Keratinocyte (primary cell): ENCODE measurements around the gene ATP5F1E. TPM values are rescaled to one million over a fixed set of nuclear protein-coding genes. Genes with fewer than 3 reads are reported as not detected.

ENCODE experiments used
- DNase-seq: peaks from one replicate; pipeline ENCODE4 v3.0.0-alpha.2; 2011; ENCODE audit warnings: low read depth, missing footprints, low spot score
- FAIRE-seq: peaks from 2 replicates; lab custom pipeline; 2011; peaks lifted over from hg19 to GRCh38; lab: Jason Lieb, UNC
- H2AFZ ChIP-seq: 2 replicates; pipeline ENCODE4 v1.6.0; 2012; ENCODE audit warnings: low read length, control low read depth, inconsistent platforms; ENCODE audit not compliant: control insufficient read depth
- H3K27ac ChIP-seq: 2 replicates; pipeline ENCODE4 v1.5.1; 2011; ENCODE audit warnings: low read length; ENCODE audit not compliant: control insufficient read depth, insufficient read depth
- H3K27me3 ChIP-seq: 3 replicates; pipeline ENCODE4 v1.6.0; 2011; ENCODE audit warnings: low read length; ENCODE audit not compliant: control insufficient read depth, insufficient read depth; ENCODE audit errors: extremely low read depth
- H3K36me3 ChIP-seq, 2 experiments: 2 replicates in 1 of 2; 3 replicates in 1 of 2; pipeline ENCODE4 v1.5.1; 2011; ENCODE audit warnings: low read length in 2 of 2, mild to moderate bottlenecking in 1 of 2; ENCODE audit not compliant: control insufficient read depth in 2 of 2, insufficient read depth in 2 of 2; ENCODE audit errors: extremely low read depth in 1 of 2
- H3K4me1 ChIP-seq: 3 replicates; pipeline ENCODE4 v1.5.1; 2011; ENCODE audit warnings: low read length; ENCODE audit not compliant: control insufficient read depth, insufficient read depth; ENCODE audit errors: extremely low read depth
- H3K4me2 ChIP-seq: 3 replicates; pipeline ENCODE4 v1.6.0; 2011; ENCODE audit warnings: low read depth, low read length; ENCODE audit not compliant: control insufficient read depth, insufficient read depth; ENCODE audit errors: extremely low read depth
- H3K4me3 ChIP-seq, 3 experiments: fragments of 200-600 bp in 1 of 3; sonication (generic) in 1 of 3; 2 replicates in 2 of 3; 3 replicates in 1 of 3; pipeline ENCODE4 v1.5.1; 2011 to 2016; ENCODE audit warnings: low read length in 3 of 3, mild to moderate bottlenecking in 3 of 3, control low read depth in 2 of 3, inconsistent platforms in 1 of 3, low read depth in 1 of 3, mixed read lengths in 1 of 3, mixed run types in 1 of 3, moderate library complexity in 1 of 3; ENCODE audit not compliant: control insufficient read depth in 2 of 3, insufficient read depth in 2 of 3; ENCODE audit errors: extremely low read depth in 1 of 3
- H3K79me2 ChIP-seq: 2 replicates; pipeline ENCODE4 v1.6.0; 2012; ENCODE audit warnings: low read length; ENCODE audit not compliant: control insufficient read depth, insufficient read depth
- H3K9ac ChIP-seq: 3 replicates; pipeline ENCODE4 v1.6.0; 2011; ENCODE audit warnings: low read length; ENCODE audit not compliant: control insufficient read depth, insufficient read depth; ENCODE audit errors: extremely low read depth
- H3K9me1 ChIP-seq: 3 replicates; pipeline ENCODE4 v1.6.0; 2011; ENCODE audit warnings: low read length; ENCODE audit not compliant: control insufficient read depth, insufficient read depth; ENCODE audit errors: extremely low read depth
- H3K9me3 ChIP-seq: 2 replicates; pipeline ENCODE4 v1.5.1; 2012; ENCODE audit warnings: low read depth, low read length; ENCODE audit not compliant: control insufficient read depth
- H4K20me1 ChIP-seq: 3 replicates; pipeline ENCODE4 v1.6.0; 2011; ENCODE audit warnings: low read length; ENCODE audit not compliant: control insufficient read depth, insufficient read depth; ENCODE audit errors: extremely low read depth
- CTCF ChIP-seq, 3 experiments: IDR thresholded peaks in 1 of 3; conservative IDR thresholded peaks in 1 of 3; optimal IDR thresholded peaks in 1 of 3; 2 replicates in 2 of 3; 3 replicates in 1 of 3; pipeline versions ENCODE3 to v1.5.1; 2011; ENCODE audit warnings: low read length in 3 of 3, mild to moderate bottlenecking in 3 of 3, moderate library complexity in 2 of 3, control low read depth in 1 of 3, inconsistent platforms in 1 of 3; ENCODE audit not compliant: insufficient read depth in 2 of 3; ENCODE audit errors: extremely low read depth in 1 of 3
- EZH2 ChIP-seq: IDR thresholded peaks from one replicate; pipeline ENCODE4 v1.6.1; 2012; ENCODE audit warnings: inconsistent platforms, mild to moderate bottlenecking, low read length, moderate library complexity
- dilution Hi-C: fragments of 300-500 bp; cut with MboI; formaldehyde crosslinking; loops from one replicate; pipeline ENCODE4 v1.7.0; 2020; ENCODE audit warnings: low sequenced_read_pairs; ENCODE audit not compliant: extremely low pct_ligation_motif_present
- polyA plus RNA-seq, 5 experiments: library from polyadenylated mRNA; depleted of rRNA in 3 of 5; stranded (reverse) in 3 of 5; stranded (forward) in 1 of 5; unstranded in 1 of 5; fragments of >200 nt; gene quantifications; 1 replicate in 1 of 5; 2 replicates in 3 of 5; 3 replicates in 1 of 5; pipeline versions ENCODE4 v1.2.1 to v1.2.3, GENCODE V29; 2011 to 2012; ENCODE audit warnings: missing spikeins in 2 of 5, low read depth in 1 of 5, low replicate concordance in 1 of 5

ATP5F1E gene
- polyA plus RNA-seq, 1 donor (not counting 4 experiments of a cell fraction or from before 2014, with no cell fraction given): 99.7 TPM

DNA sequence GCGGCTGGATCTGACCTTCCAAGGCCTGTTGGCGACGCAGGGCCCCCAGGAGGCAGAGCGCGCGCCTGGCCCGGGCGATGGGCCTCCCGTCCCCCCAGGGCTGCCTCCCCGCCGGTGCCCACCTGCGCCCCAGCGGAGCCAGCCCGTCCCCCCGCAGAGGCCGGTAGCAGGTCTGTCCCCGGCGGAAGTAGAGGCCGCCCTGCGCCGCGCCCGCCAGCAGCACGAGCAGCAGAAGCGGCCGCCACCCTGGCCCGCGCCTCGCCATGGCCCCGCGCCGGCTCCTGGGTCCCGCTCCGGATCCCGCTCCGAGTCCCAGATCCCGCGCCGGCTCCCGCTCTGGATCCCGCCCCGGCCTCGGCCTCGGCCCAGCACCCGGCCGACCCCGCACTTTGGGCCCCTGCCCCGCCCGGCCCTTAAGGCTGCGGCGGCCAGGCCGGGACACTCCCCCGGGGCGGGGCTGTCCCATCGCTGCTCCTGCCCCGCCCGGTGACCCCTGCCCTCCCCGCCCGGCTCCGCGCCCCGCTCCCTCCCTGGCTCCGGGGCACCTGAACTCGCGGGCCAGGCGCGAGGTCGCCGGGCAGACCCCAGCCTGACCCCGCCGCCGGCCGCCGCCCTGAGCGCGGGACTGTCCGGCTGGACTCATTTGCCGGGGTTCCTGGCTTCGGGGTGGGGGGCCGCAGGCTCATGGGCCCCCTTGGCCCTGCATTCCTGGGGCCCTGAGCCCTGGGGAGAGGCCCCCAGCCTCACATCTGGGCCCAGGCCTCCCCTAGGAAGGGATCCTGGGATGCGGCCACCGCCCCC lies 25.1 kb downstream of the ATP5F1E start, which contains the start of gene CTSZ:
CTSZ (minus strand) TSS at position 391 of the 801 bp plus-strand sequence; CDS start at position 265, 126 bp downstream.
- FAIRE-seq: no peak
- H3K9me3 ChIP-seq: no peaks in the 10 kb centered on the region
- H3K9ac ChIP-seq: peak within 1 kb of the TSS; percentile 85
- H3K27me3 ChIP-seq: no peaks in the 10 kb centered on the region
- no peaks in the 10 kb centered on the region for H4K20me1 ChIP-seq
- peaks cover 36% of the 10 kb centered on the region for H3K4me1 ChIP-seq
- dilution Hi-C loops: no loop called here
- peaks cover 3 to 11% of the 10 kb centered on the region in 2 experiments for H3K36me3 ChIP-seq
- DNase-seq: no peak
- H2AFZ ChIP-seq: peak within 1 kb of the TSS; percentile 70
- no peaks in the 10 kb centered on the region for H3K9me1 ChIP-seq
- H3K27ac ChIP-seq: peak within 1 kb of the TSS; percentile 58
- peak within 1 kb of the TSS; percentile 93 for H3K4me2 ChIP-seq
- peaks cover 16% of the 10 kb centered on the region for H3K79me2 ChIP-seq
- TF ChIP-seq CTCF (optimal IDR thresholded peaks at IDR 0.05 in 1 of 3, IDR thresholded peaks at IDR 0.05 in 1 of 3, conservative IDR thresholded peaks at IDR 0.05 in 1 of 3; ENCODE audit: extremely low read depth in 1 of 3, insufficient read depth in 2 of 3, low read length in 3 of 3): no peak
- TF ChIP-seq EZH2: no peak
- H3K4me3 ChIP-seq: peak within 1 kb of the TSS; percentile 63 to 81 (median 80)

DNA sequence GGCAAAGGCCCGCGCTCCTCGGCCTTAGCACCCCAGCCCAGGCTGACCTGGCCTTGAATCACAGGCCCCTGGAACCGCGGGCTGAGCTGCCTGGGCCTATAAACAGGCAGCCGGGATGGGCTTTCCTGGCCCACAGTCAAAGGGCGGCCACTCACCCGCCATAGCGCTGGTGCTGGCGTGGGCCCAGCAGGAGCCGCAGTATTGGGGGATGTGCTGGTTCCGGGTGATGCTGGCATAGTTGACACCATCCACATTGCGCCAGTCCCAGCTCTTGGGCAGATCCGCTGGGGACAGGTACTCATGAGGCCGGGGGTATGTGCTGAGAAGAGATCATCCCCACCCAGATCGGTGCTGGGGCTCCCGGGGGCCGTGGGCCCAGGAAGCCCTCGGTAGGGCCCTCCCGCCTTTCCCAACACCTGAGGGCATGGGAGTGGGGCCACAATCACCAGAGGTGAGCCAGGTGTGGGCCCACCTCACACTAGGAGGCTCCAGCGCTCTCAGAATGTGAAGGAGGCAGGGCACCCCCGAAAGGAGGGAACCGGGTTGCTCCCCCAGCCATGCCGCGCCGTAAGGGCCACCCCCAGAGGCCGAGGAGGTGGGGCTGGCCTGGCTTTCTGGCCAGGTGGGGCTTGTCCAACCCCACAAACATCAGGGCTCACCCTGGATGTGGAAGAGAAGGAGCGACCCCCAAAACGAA lies 25.8 kb downstream of the ATP5F1E start:
- Histone ChIP-seq H3K4me2 (peak overlapping the region; percentile 93), H3K9me1 (no peaks in the 10 kb centered on the region), H3K27me3 (no peaks in the 10 kb centered on the region), H2AFZ (peak overlapping the region; percentile 70), H3K27ac (peak overlapping the region; percentile 58), H3K79me2 (peaks cover 16% of the 10 kb centered on the region), H3K4me3 (peak overlapping the region; percentile 63 to 81 (median 80)), H3K36me3 (peaks cover 8 to 17% of the 10 kb centered on the region in 2 experiments), H3K9ac (peak overlapping the region; percentile 85), H4K20me1 (no peaks in the 10 kb centered on the region), H3K9me3 (no peaks in the 10 kb centered on the region), H3K4me1 (peaks cover 31% of the 10 kb centered on the region)
- dilution Hi-C loops: no loop called here
- no peak for TF ChIP-seq EZH2
- FAIRE-seq: no peak
- DNase-seq: no peak
